Neuronal stem cell (in vitro differentiated cells): ENCODE measurements around the gene SLC13A4.
"Not testable (repeated sequence)": the region's sequence is repeated elsewhere in the genome, so short reads cannot be mapped to it uniquely, and the experiment has no call there.

Experiments used
- DNase-seq: peaks from one replicate; pipeline ENCODE4 v3.0.0-alpha.2; 2013; ENCODE audit warnings: low spot score
- H2AFZ ChIP-seq: one replicate; pipeline ENCODE4 v1.6.1; 2013; ENCODE audit warnings: mild to moderate bottlenecking, low read length, inconsistent platforms
- H2AK5ac ChIP-seq: 2 replicates; pipeline ENCODE4 v1.6.1; 2013; ENCODE audit warnings: low read depth, mild to moderate bottlenecking, inconsistent platforms, low read length, moderate library complexity, mixed read lengths
- H2BK120ac ChIP-seq: 2 replicates; pipeline ENCODE4 v1.6.1; 2013; ENCODE audit warnings: low read depth, mild to moderate bottlenecking, inconsistent platforms, low read length, moderate library complexity, mixed read lengths
- H2BK12ac ChIP-seq: one replicate; pipeline ENCODE4 v1.6.1; 2013; ENCODE audit warnings: low read length, inconsistent platforms
- H2BK15ac ChIP-seq: 2 replicates; pipeline ENCODE4 v1.6.1; 2013; ENCODE audit warnings: mild to moderate bottlenecking, low read length, inconsistent platforms, mixed read lengths
- H2BK5ac ChIP-seq: one replicate; pipeline ENCODE4 v1.6.1; 2013; ENCODE audit warnings: inconsistent platforms, mild to moderate bottlenecking, low read length, moderate library complexity
- H3K14ac ChIP-seq: one replicate; pipeline ENCODE4 v1.6.1; 2013; ENCODE audit warnings: low read length, inconsistent platforms
- H3K18ac ChIP-seq: 2 replicates; pipeline ENCODE4 v1.6.1; 2013; ENCODE audit warnings: low read length, inconsistent platforms
- H3K23ac ChIP-seq: 2 replicates; pipeline ENCODE4 v1.6.1; 2013; ENCODE audit warnings: low read depth, mild to moderate bottlenecking, mixed read lengths, low read length, inconsistent platforms; ENCODE audit not compliant: poor library complexity
- H3K27ac ChIP-seq: replicated peaks from 3 replicates; pipeline ENCODE4 v1.5.1; 2013; ENCODE audit warnings: low read length, inconsistent platforms
- H3K27me3 ChIP-seq, 3 experiments: 2 replicates each; pipeline ENCODE4 v1.6.1; 2013; ENCODE audit warnings: low read length in 3 of 3, mild to moderate bottlenecking in 2 of 3, inconsistent platforms in 1 of 3, low read depth in 1 of 3, mixed read lengths in 1 of 3, moderate library complexity in 1 of 3; ENCODE audit not compliant: control insufficient read depth in 3 of 3, insufficient read depth in 3 of 3
- H3K36me3 ChIP-seq, 2 donors: replicated peaks in 1 of 2; 2 replicates each; pipeline ENCODE4 v1.6.1; 2013; ENCODE audit warnings: low read length in 2 of 2; ENCODE audit not compliant: control insufficient read depth in 2 of 2, insufficient read depth in 2 of 2
- H3K4ac ChIP-seq: 2 replicates; pipeline ENCODE4 v1.6.1; 2013; ENCODE audit warnings: inconsistent platforms, mild to moderate bottlenecking, low read length, moderate library complexity
- H3K4me1 ChIP-seq, 2 donors: 1 replicate in 1 of 2; 2 replicates in 1 of 2; pipeline ENCODE4 v1.6.1; 2013; ENCODE audit warnings: low read length in 2 of 2, low read depth in 1 of 2; ENCODE audit not compliant: control insufficient read depth in 2 of 2, insufficient read depth in 1 of 2
- H3K4me2 ChIP-seq: one replicate; pipeline ENCODE4 v1.6.1; 2013; ENCODE audit warnings: mild to moderate bottlenecking, low read length, inconsistent platforms; ENCODE audit not compliant: insufficient read depth, poor library complexity, severe bottlenecking
- H3K4me3 ChIP-seq, 2 donors: 2 replicates each; pipeline ENCODE4 v1.5.1; 2013; ENCODE audit warnings: low read length in 2 of 2, mild to moderate bottlenecking in 2 of 2, inconsistent platforms in 1 of 2, moderate library complexity in 1 of 2
- H3K79me1 ChIP-seq: one replicate; pipeline ENCODE4 v1.6.1; 2013; ENCODE audit warnings: low read depth, mild to moderate bottlenecking, inconsistent platforms, low read length, moderate library complexity
- H3K9ac ChIP-seq: one replicate; pipeline ENCODE4 v1.6.1; 2013; ENCODE audit warnings: mild to moderate bottlenecking, low read depth, low read length, inconsistent platforms; ENCODE audit not compliant: poor library complexity
- H3K9me3 ChIP-seq, 2 donors: replicated peaks in 1 of 2; 2 replicates each; pipeline versions ENCODE3 to v1.6.1; 2013; ENCODE audit warnings: low read length in 2 of 2, mild to moderate bottlenecking in 2 of 2, inconsistent platforms in 1 of 2, low read depth in 1 of 2, mixed read lengths in 1 of 2, moderate library complexity in 1 of 2; ENCODE audit not compliant: control insufficient read depth in 2 of 2, insufficient read depth in 1 of 2
- H4K8ac ChIP-seq: one replicate; pipeline ENCODE4 v1.6.1; 2013; ENCODE audit warnings: low read depth, mild to moderate bottlenecking, inconsistent platforms, low read length, moderate library complexity
- H4K91ac ChIP-seq: one replicate; pipeline ENCODE4 v1.6.1; 2013; ENCODE audit warnings: low read length, low read depth, mild to moderate bottlenecking, inconsistent platforms; ENCODE audit not compliant: poor library complexity
- WGBS, 2 donors: extraction: QIAGEN DNeasy Blood & Tissue Kit; methylation state at CpG; one replicate each; pipeline ENCODE4 v1.1.7; 2013; ENCODE audit warnings: missing lambda C conversion rate in 2 of 2, mixed read lengths in 1 of 2; ENCODE audit not compliant: insufficient read length in 2 of 2, insufficient replicate concordance in 1 of 2; ENCODE audit errors: extremely low coverage in 2 of 2; 5-methylcytosine and 5-hydroxymethylcytosine counted together

The SLC13A4 gene

GRCh38 chr7:135667626-135668025 lies 60.4 kb downstream of the SLC13A4 start:
- not testable (repeated sequence) for H3K18ac ChIP-seq, DNase-seq, H3K23ac ChIP-seq, H3K79me1 ChIP-seq, H3K27me3 ChIP-seq, H3K4me2 ChIP-seq, H4K8ac ChIP-seq, H3K27ac ChIP-seq, H2BK5ac ChIP-seq, H3K4me1 ChIP-seq, H3K4ac ChIP-seq, H2BK12ac ChIP-seq, H3K14ac ChIP-seq, H3K9ac ChIP-seq, H3K4me3 ChIP-seq, H2BK120ac ChIP-seq, H4K91ac ChIP-seq, H2BK15ac ChIP-seq, H2AK5ac ChIP-seq, H2AFZ ChIP-seq
- no CpG with 5 or more reads among the region's 1 CpG for whole genome bisulfite sequencing, 2 donors
- Histone ChIP-seq H3K36me3 (peaks cover 4 to 35% of the 10 kb centered on the region in 2 donors), H3K9me3 (peaks cover 4 to 13% of the 10 kb centered on the region in 2 donors)

- H3K9me3 ChIP-seq: peaks cover 4 to 13% of the 10 kb centered on the region in 2 donors
- DNase-seq: no peak
- no peak overlapping the region for H2BK120ac ChIP-seq
- no peak overlapping the region for H2BK15ac ChIP-seq
- H2AK5ac ChIP-seq: no peak overlapping the region
- H2BK5ac ChIP-seq: no peak overlapping the region
- H3K18ac ChIP-seq: no peak overlapping the region
- peaks cover 4 to 35% of the 10 kb centered on the region in 2 donors for H3K36me3 ChIP-seq
- peaks cover 10% of the 10 kb centered on the region for H3K79me1 ChIP-seq
- H2AFZ ChIP-seq: no peak overlapping the region
- H4K91ac ChIP-seq: no peak overlapping the region
- peaks cover 0 to 2% of the 10 kb centered on the region in 2 donors for H3K4me1 ChIP-seq
- no peak overlapping the region for H2BK12ac ChIP-seq
- no peaks in the 10 kb centered on the region for H3K27me3 ChIP-seq
- no peak overlapping the region for H3K27ac ChIP-seq
- no peak overlapping the region for H3K23ac ChIP-seq
- H3K9ac ChIP-seq: no peak overlapping the region
- H3K4me2 ChIP-seq: no peak overlapping the region
- no CpG with 5 or more reads among the region's 6 CpGs for WGBS, 2 donors
- H3K4ac ChIP-seq: no peak overlapping the region
- H4K8ac ChIP-seq: no peak overlapping the region
- H3K14ac ChIP-seq: no peak overlapping the region
- H3K4me3 ChIP-seq: no peak overlapping the region
Observed at GRCh38 chr7:135666846-135667245, 61.1 kb downstream of the SLC13A4 start.

GRCh38 chr7:135666156-135666555 lies 61.8 kb downstream of the SLC13A4 start:
- Histone ChIP-seq H3K23ac (no peak overlapping the region), H3K36me3 (peaks cover 4 to 35% of the 10 kb centered on the region in 2 donors), H2BK12ac (no peak overlapping the region), H3K79me1 (peaks cover 10% of the 10 kb centered on the region), H3K4me1 (peaks cover 0 to 4% of the 10 kb centered on the region in 2 donors), H2BK5ac (no peak overlapping the region), H3K18ac (no peak overlapping the region), H4K91ac (no peak overlapping the region), H3K9me3 (peaks cover 4 to 13% of the 10 kb centered on the region in 2 donors), H3K27me3 (no peaks in the 10 kb centered on the region), H4K8ac (no peak overlapping the region), H2BK120ac (no peak overlapping the region), H2AFZ (no peak overlapping the region), H3K4me2 (no peak overlapping the region), H3K4ac (no peak overlapping the region), H2BK15ac (no peak overlapping the region), H3K9ac (no peak overlapping the region), H3K14ac (no peak overlapping the region), H3K4me3 (no peak overlapping the region), H2AK5ac (no peak overlapping the region), H3K27ac (no peak overlapping the region)
- WGBS, 2 donors: no CpG with 5 or more reads among the region's 11 CpGs
- no peak for DNase-seq

GRCh38 chr7:135665042-135665441 lies 62.9 kb downstream of the SLC13A4 start:
- peaks cover 4 to 35% of the 10 kb centered on the region in 2 donors for H3K36me3 ChIP-seq
- H3K4ac ChIP-seq: no peak overlapping the region
- no peak overlapping the region for H3K4me3 ChIP-seq
- peaks cover 0 to 4% of the 10 kb centered on the region in 2 donors for H3K4me1 ChIP-seq
- no peak overlapping the region for H2BK12ac ChIP-seq
- H2BK5ac ChIP-seq: no peak overlapping the region
- peaks cover 4 to 13% of the 10 kb centered on the region in 2 donors for H3K9me3 ChIP-seq
- no peak overlapping the region for H4K91ac ChIP-seq
- WGBS, 2 donors: no CpG with 5 or more reads among the region's 3 CpGs
- no peaks in the 10 kb centered on the region for H3K27me3 ChIP-seq
- H2BK120ac ChIP-seq: no peak overlapping the region
- H2AFZ ChIP-seq: no peak overlapping the region
- peaks cover 10% of the 10 kb centered on the region for H3K79me1 ChIP-seq
- no peak overlapping the region for H3K14ac ChIP-seq
- no peak overlapping the region for H3K27ac ChIP-seq
- no peak overlapping the region for H4K8ac ChIP-seq
- H3K23ac ChIP-seq: no peak overlapping the region
- H2BK15ac ChIP-seq: no peak overlapping the region
- H3K4me2 ChIP-seq: no peak overlapping the region
- H2AK5ac ChIP-seq: no peak overlapping the region
- H3K9ac ChIP-seq: no peak overlapping the region
- no peak overlapping the region for H3K18ac ChIP-seq
- DNase-seq: no peak
